OCI-LY1 (cell line): ENCODE results near the gene PCDHGB5.
A peak's percentile ranks its signal among the peaks of the same experiment; 100 is the strongest.

ENCODE experiments used
- H2AFZ ChIP-seq: fragments of 200-600 bp; sonication (generic), shearing (Covaris generic); 2 replicates; pipeline ENCODE4 v1.6.0; 2014; ENCODE audit warnings: antibody characterized with exemption, mild to moderate bottlenecking, low read length
- H3F3A ChIP-seq: fragments of 200-600 bp; sonication (generic), shearing (Covaris generic); 2 replicates; pipeline ENCODE4 v1.6.0; 2014; ENCODE audit warnings: mild to moderate bottlenecking, antibody characterized with exemption, low read length, moderate library complexity; ENCODE audit not compliant: insufficient read depth
- H3K27ac ChIP-seq: fragments of 200-600 bp; sonication (generic); 2 replicates; pipeline ENCODE4 v1.5.1; 2014; ENCODE audit warnings: low read length, mixed run types, mild to moderate bottlenecking, low read depth; ENCODE audit not compliant: poor library complexity, severe bottlenecking
- H3K27me3 ChIP-seq: fragments of 200-600 bp; sonication (generic); 2 replicates; pipeline ENCODE4 v1.6.0; 2014; ENCODE audit warnings: antibody characterized with exemption, mild to moderate bottlenecking, low read length, moderate library complexity; ENCODE audit not compliant: insufficient read depth
- H3K36me3 ChIP-seq: fragments of 200-600 bp; sonication (generic); 2 replicates; pipeline ENCODE4 v1.6.1; 2014; ENCODE audit warnings: mild to moderate bottlenecking, antibody characterized with exemption, low read length, moderate library complexity, mixed read lengths; ENCODE audit not compliant: insufficient read depth
- H3K4me1 ChIP-seq: fragments of 200-600 bp; sonication (generic); 2 replicates; pipeline ENCODE4 v1.5.1; 2014; ENCODE audit warnings: mild to moderate bottlenecking, low read length, moderate library complexity; ENCODE audit not compliant: insufficient read depth, severe bottlenecking
- H3K4me2 ChIP-seq: fragments of 200-600 bp; sonication (generic), shearing (Covaris generic); 2 replicates; pipeline ENCODE4 v1.6.1; 2014; ENCODE audit warnings: low read length
- H3K4me3 ChIP-seq: fragments of 200-600 bp; sonication (generic); 2 replicates; pipeline ENCODE4 v1.5.1; 2014; ENCODE audit warnings: low read length, low read depth, mild to moderate bottlenecking, mixed read lengths; ENCODE audit not compliant: poor library complexity, severe bottlenecking
- H3K79me2 ChIP-seq: fragments of 200-600 bp; shearing (Covaris generic); 2 replicates; pipeline ENCODE4 v1.6.1; 2016; ENCODE audit warnings: mixed run types, low read length, mixed read lengths; ENCODE audit not compliant: insufficient read depth
- H3K9ac ChIP-seq: fragments of 200-600 bp; sonication (generic), shearing (Covaris generic); 2 replicates; pipeline ENCODE4 v1.6.1; 2014; ENCODE audit warnings: mild to moderate bottlenecking, low read length, mixed read lengths
- H3K9me2 ChIP-seq: fragments of 200-600 bp; sonication (generic), shearing (Covaris generic); 2 replicates; pipeline ENCODE4 v1.6.1; 2014; ENCODE audit warnings: low read depth, mild to moderate bottlenecking, low read length, mixed read lengths
- H3K9me3 ChIP-seq: fragments of 200-600 bp; shearing (Covaris generic); 2 replicates; pipeline ENCODE4 v1.6.1; 2014; ENCODE audit warnings: low read length, mixed read lengths
- H4K20me1 ChIP-seq: fragments of 200-600 bp; sonication (generic), shearing (Covaris generic); 2 replicates; pipeline ENCODE4 v1.6.0; 2016; ENCODE audit warnings: mild to moderate bottlenecking, low read length; ENCODE audit not compliant: insufficient read depth
- EZH2 ChIP-seq: fragments of 200-600 bp; sonication (generic), shearing (Covaris generic); IDR thresholded peaks from 2 replicates; pipeline ENCODE4 v1.8.0; 2017; ENCODE audit warnings: borderline replicate concordance, mixed run types, mild to moderate bottlenecking, antibody characterized with exemption, low read length, moderate library complexity, mixed read lengths
- TF ChIP-seq, protein P1 (sequence below): fragments of 200-600 bp; sonication (generic), shearing (Covaris generic); IDR thresholded peaks from 2 replicates; pipeline ENCODE4 v1.5.1; 2017; ENCODE audit warnings: mild to moderate bottlenecking, antibody characterized with exemption, low read length, moderate library complexity, mixed read lengths

Gene PCDHGB5

DNA sequence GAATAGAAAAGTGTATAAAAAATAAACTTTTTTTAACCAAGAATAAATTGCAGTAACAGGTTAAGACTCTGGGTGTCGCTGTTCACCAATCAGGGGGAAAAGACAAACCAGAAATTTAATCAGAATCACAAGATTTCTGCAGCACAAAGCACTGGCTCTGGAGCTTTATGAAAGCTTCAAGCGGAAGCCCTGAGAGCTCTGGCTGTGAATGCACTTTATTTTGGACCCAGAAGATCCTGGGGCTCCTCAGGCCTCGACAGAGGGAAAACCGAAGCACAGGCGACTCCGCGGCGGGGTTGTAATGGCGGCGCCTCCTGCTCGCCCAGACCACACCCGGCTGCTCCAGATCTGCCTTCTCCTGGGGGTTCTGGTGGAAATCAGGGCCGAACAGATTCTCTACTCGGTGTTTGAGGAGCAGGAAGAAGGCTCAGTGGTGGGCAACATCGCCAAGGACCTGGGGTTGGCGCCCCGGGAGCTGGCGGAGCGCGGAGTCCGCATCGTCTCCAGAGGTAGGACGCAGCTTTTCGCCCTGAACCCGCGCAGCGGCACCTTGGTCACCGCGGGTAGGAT lies 42.8 kb upstream of the PCDHGB5 start, which contains the start of gene PCDHGA4:
PCDHGA4 (plus strand) TSS at position 122 of the 570 bp plus-strand sequence; CDS start at position 209, 87 bp downstream.
- peak within 1 kb of the TSS; percentile 33; the same call in 1 of the 2 replicates for H3K4me2 ChIP-seq
- no peak for TF ChIP-seq EZH2
- TF ChIP-seq, protein P1, sequence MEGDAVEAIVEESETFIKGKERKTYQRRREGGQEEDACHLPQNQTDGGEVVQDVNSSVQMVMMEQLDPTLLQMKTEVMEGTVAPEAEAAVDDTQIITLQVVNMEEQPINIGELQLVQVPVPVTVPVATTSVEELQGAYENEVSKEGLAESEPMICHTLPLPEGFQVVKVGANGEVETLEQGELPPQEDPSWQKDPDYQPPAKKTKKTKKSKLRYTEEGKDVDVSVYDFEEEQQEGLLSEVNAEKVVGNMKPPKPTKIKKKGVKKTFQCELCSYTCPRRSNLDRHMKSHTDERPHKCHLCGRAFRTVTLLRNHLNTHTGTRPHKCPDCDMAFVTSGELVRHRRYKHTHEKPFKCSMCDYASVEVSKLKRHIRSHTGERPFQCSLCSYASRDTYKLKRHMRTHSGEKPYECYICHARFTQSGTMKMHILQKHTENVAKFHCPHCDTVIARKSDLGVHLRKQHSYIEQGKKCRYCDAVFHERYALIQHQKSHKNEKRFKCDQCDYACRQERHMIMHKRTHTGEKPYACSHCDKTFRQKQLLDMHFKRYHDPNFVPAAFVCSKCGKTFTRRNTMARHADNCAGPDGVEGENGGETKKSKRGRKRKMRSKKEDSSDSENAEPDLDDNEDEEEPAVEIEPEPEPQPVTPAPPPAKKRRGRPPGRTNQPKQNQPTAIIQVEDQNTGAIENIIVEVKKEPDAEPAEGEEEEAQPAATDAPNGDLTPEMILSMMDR = peak; percentile 48
- peaks cover 38% of the 10 kb centered on the region for H3K9me3 ChIP-seq
- H3K9ac ChIP-seq = no peak within 1 kb of the TSS
- peak within 1 kb of the TSS; percentile 47 for H3K4me3 ChIP-seq
- no peaks in the 10 kb centered on the region for H3F3A ChIP-seq
- H3K27me3 ChIP-seq = no peaks in the 10 kb centered on the region
- peaks cover 6% of the 10 kb centered on the region for H3K4me1 ChIP-seq
- no peaks in the 10 kb centered on the region for H4K20me1 ChIP-seq
- peaks cover 23% of the 10 kb centered on the region for H3K36me3 ChIP-seq
- H3K27ac ChIP-seq = no peak within 1 kb of the TSS
- H3K79me2 ChIP-seq = no peaks in the 10 kb centered on the region
- no peaks in the 10 kb centered on the region for H3K9me2 ChIP-seq
- no peak within 1 kb of the TSS for H2AFZ ChIP-seq

DNA sequence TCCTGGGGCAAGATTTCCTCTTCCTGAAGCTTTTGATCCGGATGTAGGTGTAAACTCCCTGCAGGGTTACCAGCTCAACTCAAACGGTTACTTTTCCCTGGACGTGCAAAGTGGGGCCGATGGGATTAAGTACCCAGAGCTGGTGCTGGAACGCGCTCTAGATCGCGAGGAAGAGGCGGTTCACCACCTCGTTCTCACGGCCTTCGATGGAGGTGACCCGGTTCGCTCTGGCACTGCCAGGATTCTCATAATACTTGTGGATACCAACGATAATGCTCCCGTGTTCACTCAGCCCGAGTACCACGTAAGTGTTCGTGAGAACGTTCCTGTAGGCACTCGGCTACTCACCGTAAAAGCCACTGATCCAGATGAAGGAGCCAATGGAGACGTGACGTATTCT lies 42.1 kb upstream of the PCDHGB5 start:
- no peak overlapping the region for H2AFZ ChIP-seq
- H4K20me1 ChIP-seq = no peaks in the 10 kb centered on the region
- no peaks in the 10 kb centered on the region for H3K79me2 ChIP-seq
- H3K4me2 ChIP-seq = no peak overlapping the region
- no peak overlapping the region for H3K4me3 ChIP-seq
- no peak overlapping the region for H3K9ac ChIP-seq
- H3K4me1 ChIP-seq = peaks cover 3% of the 10 kb centered on the region
- TF ChIP-seq, protein P1 = no peak
- no peak for TF ChIP-seq EZH2
- peaks cover 21% of the 10 kb centered on the region for H3K36me3 ChIP-seq
- no peaks in the 10 kb centered on the region for H3F3A ChIP-seq
- H3K27me3 ChIP-seq = no peaks in the 10 kb centered on the region
- H3K9me2 ChIP-seq = no peaks in the 10 kb centered on the region
- H3K9me3 ChIP-seq = peaks cover 44% of the 10 kb centered on the region
- H3K27ac ChIP-seq = no peak overlapping the region

DNA sequence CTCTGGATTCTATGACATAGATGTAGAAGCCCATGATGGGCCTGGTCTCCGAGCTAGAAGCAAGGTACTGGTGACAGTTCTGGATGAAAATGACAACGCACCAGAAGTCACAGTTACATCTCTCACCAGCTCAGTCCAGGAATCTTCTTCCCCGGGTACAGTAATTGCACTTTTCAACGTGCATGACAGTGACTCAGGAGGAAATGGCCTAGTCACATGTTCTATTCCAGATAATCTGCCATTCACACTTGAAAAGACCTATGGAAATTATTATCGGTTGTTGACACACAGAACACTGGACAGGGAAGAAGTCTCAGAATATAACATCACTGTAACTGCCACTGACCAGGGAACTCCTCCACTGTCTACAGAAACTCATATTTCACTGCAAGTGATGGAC lies 41.6 kb upstream of the PCDHGB5 start:
- no peaks in the 10 kb centered on the region for H3K4me1 ChIP-seq
- no peak for TF ChIP-seq EZH2
- TF ChIP-seq, protein P1 = no peak
- H3K4me3 ChIP-seq = no peak overlapping the region
- H3K4me2 ChIP-seq = no peak overlapping the region
- no peaks in the 10 kb centered on the region for H3K9me2 ChIP-seq
- peaks cover 43% of the 10 kb centered on the region for H3K9me3 ChIP-seq
- peaks cover 16% of the 10 kb centered on the region for H3K36me3 ChIP-seq
- no peaks in the 10 kb centered on the region for H4K20me1 ChIP-seq
- H3K27ac ChIP-seq = no peak overlapping the region
- H3K79me2 ChIP-seq = no peaks in the 10 kb centered on the region
- no peaks in the 10 kb centered on the region for H3F3A ChIP-seq
- no peak overlapping the region for H3K9ac ChIP-seq
- no peaks in the 10 kb centered on the region for H3K27me3 ChIP-seq
- no peak overlapping the region for H2AFZ ChIP-seq
